ENCODE measurements around the gene APOA1.

GRCh38 chr11:116865696-116866095, 28.3 kb upstream of the APOA1 start:
- no peak for TF ChIP-seq POLR2A (IDR thresholded peaks at IDR 0.05; ENCODE audit: low read depth, low read length)
- TF ChIP-seq CTCF (IDR thresholded peaks at IDR 0.05; ENCODE audit: extremely low read depth in 1 of 2, insufficient read depth in 1 of 2, low read depth in 1 of 2, low read length in 2 of 2), result no peak
- no peak for TF ChIP-seq EZH2 (IDR thresholded peaks at IDR 0.05; ENCODE audit: borderline replicate concordance, low read depth, low read length, severe bottlenecking)
- TF ChIP-seq MYC (IDR thresholded peaks at IDR 0.05; ENCODE audit: low read depth, low read length), result no peak
- TF ChIP-seq POLR2AphosphoS5 (IDR thresholded peaks at IDR 0.05; ENCODE audit: insufficient read depth, low read depth, low read length), result no peak
- no peak for TF ChIP-seq JUN (IDR thresholded peaks at IDR 0.05; ENCODE audit: borderline replicate concordance, insufficient read depth, insufficient read length, low read depth)
- TF ChIP-seq MAX (IDR thresholded peaks at IDR 0.05; ENCODE audit: insufficient read depth, insufficient read length), result no peak
- no peak for TF ChIP-seq FOS (IDR thresholded peaks at IDR 0.05; ENCODE audit: borderline replicate concordance, insufficient read depth, low read length)

All from endothelial cell of umbilical vein (primary cell).